ENCODE data around the gene ZBTB5.
"Not testable (repeated sequence)": the region's sequence is repeated elsewhere in the genome, so short reads cannot be mapped to it uniquely, and the experiment has no call there.

ZBTB5 gene

GRCh38 chr9:37452611-37453010 lies 12.6 kb downstream of the ZBTB5 start:
- no peak for DNase-seq (ENCODE audit: low read depth)

- DNase-seq (ENCODE audit: low read depth), result no peak
Observed at GRCh38 chr9:37451628-37452027, 13.6 kb downstream of the ZBTB5 start.

GRCh38 chr9:37449862-37450632 lies 15.2 kb downstream of the ZBTB5 start:
- DNase-seq (ENCODE audit: low read depth), result no peak

- no peak for DNase-seq (ENCODE audit: low read depth)
Observed at GRCh38 chr9:37447111-37447510, 18.1 kb downstream of the ZBTB5 start.

GRCh38 chr9:37446401-37446800 lies 18.8 kb downstream of the ZBTB5 start:
- no peak for DNase-seq (ENCODE audit: low read depth)

- no peak for DNase-seq (ENCODE audit: low read depth)
Observed at GRCh38 chr9:37445832-37446231, 19.4 kb downstream of the ZBTB5 start.

GRCh38 chr9:37444890-37445289 lies 20.4 kb downstream of the ZBTB5 start:
- DNase-seq (ENCODE audit: low read depth), result no peak

- DNase-seq (ENCODE audit: low read depth), result no peak
Observed at GRCh38 chr9:37443566-37443965, 21.7 kb downstream of the ZBTB5 start.

GRCh38 chr9:37442556-37442955 lies 22.7 kb downstream of the ZBTB5 start:
- no peak for DNase-seq (ENCODE audit: low read depth)

- DNase-seq (ENCODE audit: low read depth), result no peak
Observed at GRCh38 chr9:37441776-37442370, 23.4 kb downstream of the ZBTB5 start.

- DNase-seq (ENCODE audit: low read depth), result no peak
Observed at GRCh38 chr9:37438359-37438758, 26.9 kb downstream of the ZBTB5 start.

GRCh38 chr9:37437621-37438020 lies 27.6 kb downstream of the ZBTB5 start:
- DNase-seq (ENCODE audit: low read depth), result no peak

- DNase-seq (ENCODE audit: low read depth), result no peak
Observed at GRCh38 chr9:37437010-37437409, 28.2 kb downstream of the ZBTB5 start.

GRCh38 chr9:37436540-37436939 lies 28.7 kb downstream of the ZBTB5 start:
- no peak for DNase-seq (ENCODE audit: low read depth)

- no peak for DNase-seq (ENCODE audit: low read depth)
Observed at GRCh38 chr9:37433867-37434371, 31.3 kb downstream of the ZBTB5 start.

- DNase-seq (ENCODE audit: low read depth), result no peak
Observed at GRCh38 chr9:37432020-37432419, 33.2 kb downstream of the ZBTB5 start.

GRCh38 chr9:37430841-37431597 lies 34.2 kb downstream of the ZBTB5 start:
- DNase-seq (ENCODE audit: low read depth), result peak; percentile 67

GRCh38 chr9:37429441-37430285 lies 35.6 kb downstream of the ZBTB5 start:
- DNase-seq (ENCODE audit: low read depth), result no peak

- no peak for DNase-seq (ENCODE audit: low read depth)
Observed at GRCh38 chr9:37428345-37428744, 36.9 kb downstream of the ZBTB5 start.

- DNase-seq (ENCODE audit: low read depth), result no peak
Observed at GRCh38 chr9:37426846-37427245, 38.4 kb downstream of the ZBTB5 start.

- DNase-seq (ENCODE audit: low read depth), result not testable (repeated sequence)
Observed at GRCh38 chr9:37426431-37426830, 38.8 kb downstream of the ZBTB5 start.

- peak; percentile 14 for DNase-seq (ENCODE audit: low read depth)
Observed at GRCh38 chr9:37425298-37425752, 39.9 kb downstream of the ZBTB5 start.
